CD4-positive, alpha-beta T cell treated with Interleukin-17A for 1 hour (primary cell): Measurements from ENCODE around the gene CDH3.

Experiments used
- DNase-seq: peaks from one replicate; pipeline ENCODE4 v3.0.0-alpha.2; 2020

Gene CDH3

GRCh38 chr16:68739964-68740627 lies 95.0 kb downstream of the CDH3 start:
- DNase-seq: no peak

- DNase-seq: no peak
These were observed 95.7 kb downstream of the CDH3 start for GRCh38 chr16:68740628-68741346.

DNA sequence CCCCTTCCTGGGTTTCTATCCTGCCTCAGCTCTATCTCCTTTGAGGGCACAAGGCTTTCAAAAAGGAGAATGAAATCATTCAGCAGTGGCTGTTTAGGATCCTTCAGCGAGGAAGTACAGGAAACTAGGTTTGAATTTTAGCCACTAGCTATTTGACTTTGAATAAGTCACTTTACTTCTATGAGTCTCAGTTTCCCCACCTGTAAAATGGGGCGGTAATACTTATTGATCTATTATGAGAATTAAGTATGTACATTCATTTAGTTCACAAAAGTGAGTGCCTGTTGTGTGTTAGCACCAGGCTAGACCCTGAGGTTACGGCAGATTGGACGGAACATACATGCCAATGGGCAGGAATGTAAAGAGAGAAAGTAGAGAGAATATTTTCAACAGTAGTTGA lies 98.6 kb downstream of the CDH3 start:
- no peak for DNase-seq

DNA sequence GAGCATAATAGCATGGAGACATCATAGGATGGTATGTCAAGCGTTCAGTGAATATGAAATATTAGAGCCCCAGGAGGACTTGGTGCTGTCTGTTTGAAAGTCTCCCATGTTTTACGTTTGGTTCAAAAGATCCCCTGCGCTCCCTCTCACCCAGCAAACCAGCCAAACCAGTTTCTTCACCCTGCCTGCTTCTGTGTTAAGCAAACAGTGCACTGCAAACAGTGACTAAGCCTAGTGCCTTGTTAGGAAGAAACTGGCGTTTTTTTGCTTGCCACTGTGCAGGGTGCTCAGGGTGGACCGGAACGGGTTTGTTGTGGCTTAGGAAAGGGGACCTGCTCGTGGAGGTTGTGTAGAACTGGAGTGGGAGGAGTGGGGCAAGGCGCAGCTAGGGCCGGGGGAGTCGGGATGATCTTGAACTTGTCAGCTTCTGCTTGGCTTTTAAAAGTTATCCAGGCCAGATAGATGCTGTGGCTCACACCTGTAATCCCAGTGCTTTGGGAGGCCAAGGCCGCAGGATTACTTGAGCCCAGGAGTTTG lies 99.7 kb downstream of the CDH3 start:
- DNase-seq: no peak

DNA sequence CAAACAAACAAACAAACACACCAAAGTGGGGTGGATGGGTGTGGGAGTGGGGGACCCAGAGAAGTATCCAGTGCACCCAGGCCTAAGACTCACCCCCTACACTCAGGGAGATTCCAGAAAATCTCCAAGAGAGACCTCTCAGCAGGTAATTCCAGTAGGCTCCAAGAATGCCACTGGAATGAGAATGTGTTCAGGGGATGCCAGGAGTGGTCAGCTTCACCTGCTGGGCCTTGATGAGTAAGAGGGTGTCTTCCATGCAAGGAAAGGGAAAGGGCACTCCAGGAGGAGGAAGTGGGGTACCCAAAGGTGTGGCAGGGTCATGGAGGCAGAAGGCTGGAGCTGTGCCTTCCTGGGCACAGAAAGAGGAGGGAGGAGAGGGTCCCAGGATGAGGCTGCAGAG lies 101.8 kb downstream of the CDH3 start:
- DNase-seq: no peak

DNA sequence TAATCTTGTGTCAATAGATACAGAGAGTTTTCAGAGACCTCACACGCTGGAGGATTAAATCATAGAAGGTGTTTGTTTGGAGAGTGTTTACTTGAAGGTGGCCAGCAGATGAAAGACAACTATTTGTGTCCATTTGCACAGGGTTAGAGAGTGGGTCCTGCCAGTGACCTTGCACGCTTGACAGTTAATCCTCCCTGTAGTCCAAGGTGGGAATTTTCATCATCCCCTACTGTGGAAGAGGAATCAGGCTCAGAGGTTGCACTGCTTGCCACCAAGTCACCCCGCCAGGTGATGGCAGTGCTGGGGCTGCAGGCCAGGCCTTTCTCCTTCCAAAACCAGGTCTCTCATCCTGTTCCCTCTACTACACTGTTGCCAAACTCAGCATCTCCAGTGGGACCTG lies 104.3 kb downstream of the CDH3 start:
- no peak for DNase-seq
